GM19043 (cell line): Measurements from ENCODE around the gene NEUROG1.

Experiments used
- ATAC-seq: cut with Tn5 transposase; IDR thresholded peaks from one replicate; pipeline ENCODE4 v1.9.1; 2021; ENCODE audit warnings: low read depth; ENCODE audit not compliant: unreplicated experiment

Gene NEUROG1

DNA sequence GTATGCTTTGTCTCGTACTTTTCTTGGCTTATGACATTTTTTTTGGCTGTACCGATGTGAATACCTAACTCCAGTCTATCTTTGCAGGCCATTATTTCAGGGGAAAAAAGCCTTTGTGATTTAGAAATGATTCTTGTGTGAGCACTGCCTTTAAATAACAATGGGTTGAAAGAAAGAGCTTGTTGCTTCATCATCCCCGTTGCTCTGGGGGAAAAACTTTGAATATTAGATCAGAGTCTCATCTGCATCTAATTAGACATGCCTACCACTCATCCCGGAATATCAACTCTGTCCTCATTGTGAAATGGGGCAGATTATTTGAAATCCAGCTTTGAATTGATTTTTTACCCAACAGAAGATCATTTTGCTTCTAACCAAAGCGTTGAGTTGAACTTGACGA is 29.5 kb upstream of the NEUROG1 start:
- no peak for ATAC-seq

DNA sequence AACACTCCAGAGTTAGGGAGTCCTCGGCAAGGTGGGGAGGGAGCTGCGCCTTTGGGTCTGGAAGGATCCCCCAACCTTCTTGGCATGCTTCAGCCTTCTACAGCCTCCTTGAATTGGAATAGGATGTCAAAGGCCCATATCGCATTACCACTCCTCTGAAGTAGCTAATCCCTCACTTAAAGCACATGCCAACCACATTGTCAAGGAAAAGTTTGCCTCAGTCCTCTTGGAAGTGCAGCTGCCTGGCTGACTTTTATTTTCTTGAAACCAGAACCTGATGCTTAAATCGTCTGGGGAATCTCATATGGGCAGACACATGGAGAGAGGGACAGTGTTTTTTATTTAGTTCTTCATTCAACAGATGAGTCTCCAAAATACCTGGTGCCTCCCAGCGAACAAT is 28.6 kb upstream of the NEUROG1 start:
- no peak for ATAC-seq

DNA sequence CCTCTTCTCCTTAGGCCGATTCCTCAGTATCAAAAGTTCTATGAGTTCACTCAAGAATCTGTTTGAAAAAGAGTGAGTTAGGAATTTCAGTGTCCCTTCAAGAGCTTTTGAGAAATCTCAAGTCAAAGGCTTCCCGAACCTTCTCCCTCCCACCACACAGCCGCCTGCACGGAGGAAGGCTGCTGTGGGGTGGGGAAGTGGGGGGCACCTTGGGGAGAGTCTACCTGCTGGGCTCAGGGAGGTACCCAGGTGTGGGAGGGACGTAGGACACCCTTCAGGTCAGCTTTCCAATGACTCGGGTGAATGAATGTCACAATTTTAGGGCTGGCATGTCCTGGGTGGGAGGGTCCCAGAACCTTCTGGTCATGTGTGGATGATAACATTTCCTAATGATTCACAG is 25.5 kb upstream of the NEUROG1 start:
- ATAC-seq: no peak

DNA sequence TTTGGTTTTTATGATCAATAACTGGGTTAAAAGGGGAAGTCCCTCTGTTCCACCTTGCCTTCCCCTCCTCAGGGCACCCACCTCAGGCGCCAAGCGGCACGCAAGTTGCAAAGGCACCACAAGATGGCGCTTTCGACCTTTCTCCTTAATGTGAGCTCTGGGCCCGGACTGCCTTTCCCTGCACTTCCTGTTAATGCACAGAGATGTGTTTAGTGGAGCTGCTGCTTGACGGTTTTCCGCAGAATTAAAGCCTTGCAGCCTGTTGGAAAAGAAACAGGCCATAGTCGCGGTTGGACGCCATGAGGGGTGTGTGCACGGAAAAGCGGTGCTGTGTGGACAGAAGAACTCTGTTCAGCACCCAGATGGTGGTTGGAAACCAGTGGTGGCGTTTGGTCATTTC is 25.1 kb upstream of the NEUROG1 start:
- ATAC-seq: peak; percentile 96

DNA sequence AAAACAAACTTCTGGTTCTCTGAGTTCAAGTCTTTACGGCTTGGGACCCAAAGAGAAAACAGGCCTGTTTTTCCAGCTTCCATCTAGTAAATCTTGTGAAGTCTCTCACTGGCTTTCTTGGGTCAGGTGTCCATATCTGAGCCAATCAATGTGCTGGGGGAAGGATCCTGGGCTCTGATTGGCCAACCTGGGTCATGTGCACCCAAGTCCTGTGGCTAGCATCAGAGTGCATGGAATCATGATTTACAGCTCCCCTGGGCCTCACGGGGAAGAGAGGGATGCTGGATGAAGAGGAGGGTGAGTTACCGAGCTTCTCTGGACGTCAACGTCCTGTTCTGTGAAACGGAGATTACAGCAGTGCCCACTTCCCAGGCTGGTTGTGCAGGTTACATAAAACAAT is 23.6 kb upstream of the NEUROG1 start:
- ATAC-seq: no peak

DNA sequence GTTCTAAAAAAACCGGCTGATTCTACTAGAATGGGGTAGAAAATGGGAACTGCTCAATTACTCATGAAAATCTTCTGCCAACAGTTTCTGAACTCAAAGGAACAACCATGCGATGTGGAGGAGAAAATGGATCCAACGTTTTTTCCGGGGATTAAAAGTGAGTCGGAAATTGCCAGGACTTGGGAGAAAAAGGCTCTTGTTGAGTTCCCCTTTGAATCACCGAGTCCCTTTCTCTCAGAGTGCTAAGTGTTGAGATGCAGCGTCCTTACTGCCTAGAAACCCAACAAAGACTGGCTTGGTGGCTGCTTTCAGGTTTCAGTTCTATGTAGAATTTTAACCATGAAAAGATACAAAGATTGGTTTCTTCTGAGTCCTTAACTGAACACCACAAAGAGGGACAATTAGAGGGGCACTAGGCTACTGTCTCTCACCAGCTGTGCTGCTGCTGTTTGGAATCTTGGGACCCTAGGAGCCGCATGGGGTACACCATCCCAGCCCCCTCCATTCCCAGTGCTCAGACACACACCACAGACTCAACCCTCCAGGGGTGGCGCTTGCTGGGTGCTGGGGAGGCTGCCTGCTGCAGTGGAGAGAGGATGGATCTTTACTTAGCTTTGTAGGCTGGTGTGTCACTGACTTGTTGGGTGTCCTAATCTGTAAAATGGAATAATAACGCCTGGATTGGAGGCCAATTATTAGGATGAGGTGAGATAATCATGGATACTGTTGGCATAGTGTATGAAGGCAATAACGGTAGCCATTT is 21.5 kb upstream of the NEUROG1 start:
- no peak for ATAC-seq

DNA sequence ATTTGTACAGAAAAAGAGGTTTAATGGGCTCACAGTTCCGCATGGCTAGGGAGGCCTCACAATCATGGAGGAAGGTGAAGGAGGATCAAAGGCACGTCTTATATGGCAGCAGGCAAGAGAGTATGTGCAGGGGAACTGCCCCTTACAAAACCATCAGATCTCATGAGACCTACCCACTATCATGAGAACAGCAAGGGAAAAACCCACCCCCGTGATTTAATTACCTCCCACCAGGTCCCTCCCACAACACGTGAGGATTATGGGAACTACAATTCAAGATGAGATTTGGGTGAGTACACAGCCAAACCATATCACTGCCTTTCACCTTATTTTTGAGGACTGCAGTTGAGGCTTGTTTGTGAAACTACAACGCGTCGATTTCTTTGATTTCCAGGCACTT is 20.9 kb upstream of the NEUROG1 start:
- ATAC-seq: no peak

DNA sequence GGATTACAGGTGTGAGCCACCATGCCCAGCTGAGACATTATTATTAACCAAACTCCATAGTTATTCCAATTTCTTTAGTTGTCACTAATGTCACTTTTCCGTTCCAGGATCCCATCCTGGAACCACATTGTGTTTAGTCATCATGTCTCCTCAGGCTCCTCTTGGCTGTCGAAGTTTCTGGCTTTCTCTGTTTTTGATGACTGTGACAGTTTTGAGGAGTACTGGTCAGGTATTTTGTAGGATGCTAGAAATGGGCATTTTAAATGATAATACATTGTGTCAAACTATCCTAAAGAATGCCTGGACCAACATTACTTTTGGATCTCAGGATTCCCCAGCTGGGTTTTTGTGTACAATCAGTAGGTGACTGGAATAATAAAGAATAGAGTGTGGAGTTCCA is 19.8 kb upstream of the NEUROG1 start:
- ATAC-seq: no peak

DNA sequence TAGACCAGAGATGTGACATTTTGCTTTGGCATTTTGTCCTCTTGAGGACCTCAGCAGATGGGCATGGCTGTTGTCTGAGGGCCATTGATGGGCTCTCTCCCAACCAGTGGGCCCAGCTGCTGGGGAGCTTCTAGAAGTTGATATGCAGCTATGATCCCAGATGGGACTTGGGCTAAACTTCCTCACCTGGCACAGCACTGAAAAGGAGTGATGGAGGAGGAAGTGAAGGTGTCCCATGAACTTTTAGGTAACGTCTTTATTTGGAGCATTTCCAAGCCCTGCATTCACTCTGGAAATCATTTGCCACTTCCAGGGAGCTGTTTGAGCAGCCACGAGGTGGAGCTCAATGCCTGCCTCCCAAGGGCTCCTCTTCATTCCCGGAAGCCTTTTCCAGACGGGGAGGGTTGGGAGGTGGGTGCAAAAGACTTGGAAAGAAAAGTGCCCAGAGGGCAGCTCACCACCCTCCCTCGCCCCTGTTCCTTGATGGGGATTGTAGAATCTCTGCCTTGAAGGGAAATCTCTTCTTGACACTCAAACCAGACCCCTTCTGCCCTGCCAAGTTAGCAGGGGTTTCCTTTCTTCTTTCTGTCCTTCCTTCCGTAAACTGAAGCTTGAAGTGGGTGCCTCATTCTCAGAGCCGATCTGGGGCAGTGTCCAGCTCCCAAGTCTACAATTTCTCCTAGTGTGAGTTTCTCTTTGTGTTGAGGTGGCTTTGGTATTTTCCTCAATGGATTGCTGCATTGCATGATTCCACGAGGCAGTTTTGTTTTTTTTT is 18.1 kb upstream of the NEUROG1 start:
- no peak for ATAC-seq

DNA sequence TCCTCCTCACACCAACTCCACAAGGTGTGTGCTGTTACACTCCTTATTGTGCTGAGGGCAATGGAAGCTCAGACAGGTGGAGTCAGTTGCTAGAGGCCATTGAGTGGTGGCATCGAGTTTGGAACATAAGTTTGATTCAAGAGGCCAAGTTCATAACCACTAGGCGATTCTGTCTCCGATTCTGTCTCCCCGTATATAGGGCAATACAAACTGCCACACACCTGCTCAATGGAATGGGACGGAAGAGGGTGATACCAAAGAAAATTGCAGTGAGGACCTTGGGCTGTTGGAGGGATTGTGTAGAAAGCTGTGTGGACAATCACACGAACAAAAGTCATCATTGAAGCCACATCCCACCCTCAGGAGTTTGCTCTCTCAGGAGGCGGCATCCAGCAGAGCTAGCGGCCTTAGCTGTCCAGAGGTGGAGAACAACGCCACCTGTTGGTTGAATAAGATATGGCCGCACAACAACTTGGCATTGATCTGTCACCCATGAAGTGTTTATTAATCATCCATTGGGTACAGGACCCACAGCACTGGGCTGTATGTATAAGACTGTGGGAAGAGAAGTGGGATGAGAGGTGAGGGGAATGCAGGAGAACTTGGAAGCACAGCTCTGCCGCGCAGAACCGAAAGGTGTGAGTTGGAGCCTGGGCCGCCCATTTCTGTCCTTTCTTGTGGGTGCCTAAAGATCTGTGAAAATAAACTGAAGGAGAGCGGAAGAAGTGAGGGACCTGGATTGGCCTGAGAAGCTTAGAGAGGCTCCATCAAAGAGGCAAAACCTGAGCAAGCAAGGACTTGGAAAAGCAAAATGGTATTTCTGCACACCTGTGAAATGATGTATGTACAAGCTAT is 16.1 kb upstream of the NEUROG1 start:
- peak; percentile 59 for ATAC-seq

DNA sequence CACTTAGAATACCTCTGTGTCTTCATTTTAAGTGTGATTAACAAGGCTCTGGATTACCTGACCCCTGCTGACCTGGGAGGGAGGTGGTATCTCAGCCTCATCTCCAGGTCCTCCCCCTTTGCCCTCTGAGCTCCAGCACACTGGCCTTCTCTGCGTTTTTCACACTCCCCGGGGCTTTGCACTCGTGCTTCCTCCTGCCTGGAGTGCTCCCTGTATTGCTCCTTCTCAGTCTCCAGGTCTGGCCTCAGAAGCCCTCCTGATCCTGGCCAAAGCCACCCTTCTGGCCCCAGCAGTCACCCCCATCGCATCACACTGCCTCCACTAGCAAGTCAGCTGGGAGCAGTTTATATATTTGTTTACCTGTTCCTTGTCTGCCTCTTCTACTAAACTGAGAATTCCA is 13.6 kb upstream of the NEUROG1 start:
- no peak for ATAC-seq

DNA sequence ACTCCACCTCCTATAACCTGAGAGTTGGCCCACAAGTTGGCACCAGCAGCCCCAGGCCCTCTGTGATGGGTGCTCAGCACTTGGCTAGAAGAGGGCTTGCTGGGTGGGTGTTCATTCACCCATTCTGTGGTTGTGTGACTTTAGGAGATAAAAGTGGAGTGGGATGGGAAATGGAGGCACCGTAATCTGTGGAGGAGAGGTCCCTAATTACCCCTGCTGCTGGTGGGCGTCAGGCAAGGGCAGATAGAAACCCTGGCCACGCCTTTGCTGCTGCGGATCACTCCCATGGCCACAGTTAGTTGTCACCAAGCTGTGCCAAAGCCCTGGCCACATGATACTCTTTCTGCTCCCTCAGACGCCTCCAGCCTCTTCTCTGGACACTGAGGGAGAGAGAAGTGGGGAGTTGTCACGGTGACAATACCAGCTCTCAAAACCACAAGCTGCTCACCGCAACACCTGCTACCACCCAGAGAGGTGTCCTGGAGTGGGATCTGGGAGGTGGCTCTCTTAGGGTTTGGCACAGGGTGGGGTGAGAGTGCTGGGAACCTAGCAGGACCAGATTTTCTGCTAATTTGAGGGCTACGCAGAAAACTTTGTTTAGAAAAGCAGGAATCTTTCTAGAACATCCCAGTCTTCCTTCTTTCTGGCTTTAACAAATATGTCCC is 12.0 kb upstream of the NEUROG1 start:
- ATAC-seq: no peak

DNA sequence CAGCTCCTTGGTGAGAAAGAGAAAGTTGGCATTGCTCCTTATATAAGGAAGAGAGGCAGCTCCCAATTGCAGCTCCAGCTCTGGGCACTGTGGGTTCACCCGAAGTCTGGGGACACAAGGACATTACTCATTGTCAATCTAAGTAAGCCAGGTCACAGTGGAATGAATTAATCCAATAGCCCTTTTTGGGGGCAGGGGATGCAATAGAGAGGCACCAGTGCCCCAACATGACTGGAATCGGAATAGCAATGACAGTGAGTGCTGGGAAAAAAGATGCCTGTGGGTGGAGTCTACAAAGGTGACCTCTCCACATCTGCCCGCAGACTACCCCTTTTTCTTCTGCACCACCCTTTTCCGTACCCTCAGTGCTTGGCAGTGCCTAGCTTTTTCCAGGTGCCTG is 11.1 kb upstream of the NEUROG1 start:
- no peak for ATAC-seq

DNA sequence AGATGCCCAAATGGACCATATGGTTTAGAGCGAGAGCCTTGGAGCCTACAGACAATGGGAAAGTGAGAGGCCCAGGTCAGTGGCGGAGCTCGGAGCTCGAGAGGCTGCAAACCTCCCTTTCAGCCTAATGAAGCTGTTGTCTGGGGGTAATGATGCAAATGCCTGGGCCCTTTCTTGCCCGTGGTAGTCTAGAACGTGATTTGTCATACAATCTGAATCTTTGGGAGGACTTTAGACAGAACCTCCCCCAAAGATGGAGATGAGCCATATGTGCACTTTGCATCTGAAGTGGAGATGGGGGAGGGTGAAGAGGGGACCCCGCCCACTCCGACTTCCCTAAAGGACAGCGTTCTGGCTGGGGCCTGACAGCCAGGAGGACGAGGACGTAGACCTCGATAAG is 10.3 kb upstream of the NEUROG1 start:
- no peak for ATAC-seq

DNA sequence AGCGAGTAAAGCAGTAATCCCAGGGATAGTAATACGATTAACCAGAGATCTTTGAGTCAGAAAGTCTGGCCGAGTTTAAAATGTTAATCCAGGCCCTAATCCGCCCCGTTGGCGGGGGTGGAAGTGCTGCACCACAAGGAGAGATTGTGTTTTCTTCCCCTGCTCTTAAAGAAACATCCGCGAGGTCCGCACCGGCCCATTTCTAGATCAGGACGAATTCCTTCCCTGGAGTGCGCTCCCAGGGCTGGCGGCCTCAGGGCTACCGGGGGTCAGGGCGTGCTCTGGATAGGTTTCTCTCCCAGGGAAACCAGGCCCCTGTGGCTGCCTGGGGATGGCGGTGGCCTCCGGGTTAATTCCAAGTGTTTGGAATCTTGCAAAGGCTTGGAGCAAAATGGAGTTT is 9.3 kb upstream of the NEUROG1 start:
- ATAC-seq: no peak

DNA sequence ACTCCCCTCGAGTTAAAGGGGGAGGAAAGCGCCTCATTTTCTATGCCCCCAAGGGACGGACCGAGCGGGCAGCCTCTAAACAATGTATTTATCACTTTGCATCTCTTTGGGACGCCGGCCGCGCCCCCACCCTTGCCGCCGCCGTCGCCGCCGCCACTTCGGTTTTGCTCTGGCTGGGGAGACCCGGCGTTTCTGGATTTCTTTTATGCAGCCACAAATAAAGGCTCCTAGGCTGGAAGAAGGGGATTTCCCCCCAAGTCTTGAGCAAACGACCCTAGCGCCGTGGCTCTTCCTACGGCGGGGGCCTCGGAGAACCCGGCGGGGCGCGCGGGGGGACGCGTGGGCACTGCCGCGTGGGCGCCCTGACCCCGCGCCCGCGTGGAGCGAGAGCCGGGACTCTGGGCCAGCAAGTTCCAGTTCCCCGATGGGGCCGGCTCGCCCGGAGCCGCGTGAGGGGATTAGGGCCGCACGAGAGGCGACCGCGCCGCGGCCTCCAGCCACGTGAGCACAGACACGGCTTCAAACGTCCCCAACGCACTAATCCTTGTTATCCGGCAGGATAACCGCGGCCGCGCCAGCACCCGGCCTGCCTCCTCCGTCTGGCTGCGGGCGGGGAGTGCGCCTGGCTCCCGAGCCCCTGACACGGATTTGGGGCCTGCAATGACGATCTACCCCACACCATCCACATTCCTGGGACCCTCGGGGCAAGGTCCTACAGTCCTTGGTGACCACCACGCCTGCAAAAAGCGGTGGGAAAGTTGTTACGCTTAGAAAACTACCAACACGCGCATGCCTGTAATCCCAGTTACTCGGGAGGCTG is 7.9 kb upstream of the NEUROG1 start:
- no peak for ATAC-seq

DNA sequence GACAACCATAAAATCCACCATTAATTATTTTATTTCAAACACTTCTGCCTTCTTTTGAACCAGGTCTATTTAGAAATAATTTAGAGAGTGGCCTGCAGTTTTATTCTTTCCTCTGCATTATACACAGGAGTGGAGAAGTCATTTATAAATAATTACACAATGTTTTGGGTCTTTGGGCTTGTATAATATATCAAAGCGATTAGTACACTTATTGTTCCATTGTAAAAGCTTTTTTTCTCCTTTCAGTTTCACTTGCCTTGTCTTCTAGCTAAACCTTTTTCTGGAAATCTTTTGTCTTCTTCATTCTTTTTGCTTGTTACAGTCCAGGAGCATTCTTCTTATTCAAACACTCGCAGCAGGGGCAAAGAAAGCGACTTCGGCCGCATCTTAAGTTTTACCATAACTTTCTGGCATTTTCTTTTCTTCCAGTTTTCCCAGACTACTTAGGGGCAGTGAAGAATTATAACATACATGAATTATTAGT is 7.3 kb upstream of the NEUROG1 start:
- no peak for ATAC-seq

DNA sequence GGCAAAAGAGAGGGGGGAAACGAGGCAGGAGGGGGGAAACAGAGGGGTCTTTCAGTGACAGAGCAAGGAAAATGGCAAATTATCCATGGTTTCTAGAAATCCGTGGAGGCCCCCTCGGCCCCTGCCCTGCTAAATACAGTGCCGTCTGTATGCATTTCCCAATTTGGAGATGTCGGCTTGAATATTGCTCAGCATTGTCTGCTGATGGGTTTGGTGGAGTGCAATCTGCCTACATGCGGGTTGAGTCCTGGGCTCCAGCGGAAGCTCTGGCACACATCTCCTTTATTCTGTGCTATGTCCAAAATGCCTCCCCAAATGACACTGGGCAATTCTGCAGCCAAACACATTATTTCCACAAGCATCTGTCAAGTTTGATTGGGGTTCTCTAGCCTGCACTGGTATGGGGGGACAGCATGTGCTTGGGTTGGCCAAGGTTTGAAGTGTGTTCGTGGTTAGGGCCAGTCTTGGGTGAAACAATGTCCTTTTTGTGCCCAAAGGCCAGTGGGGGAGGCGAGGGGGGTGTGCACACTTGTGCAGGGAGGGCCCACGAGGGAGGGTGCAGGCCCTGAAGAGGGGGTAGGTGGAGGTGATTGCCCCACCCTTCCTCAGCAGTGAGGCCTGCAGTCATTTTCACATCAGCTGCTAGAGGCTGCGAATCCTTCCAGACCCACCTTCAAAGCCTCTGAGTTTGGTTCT is 6.2 kb upstream of the NEUROG1 start:
- no peak for ATAC-seq

DNA sequence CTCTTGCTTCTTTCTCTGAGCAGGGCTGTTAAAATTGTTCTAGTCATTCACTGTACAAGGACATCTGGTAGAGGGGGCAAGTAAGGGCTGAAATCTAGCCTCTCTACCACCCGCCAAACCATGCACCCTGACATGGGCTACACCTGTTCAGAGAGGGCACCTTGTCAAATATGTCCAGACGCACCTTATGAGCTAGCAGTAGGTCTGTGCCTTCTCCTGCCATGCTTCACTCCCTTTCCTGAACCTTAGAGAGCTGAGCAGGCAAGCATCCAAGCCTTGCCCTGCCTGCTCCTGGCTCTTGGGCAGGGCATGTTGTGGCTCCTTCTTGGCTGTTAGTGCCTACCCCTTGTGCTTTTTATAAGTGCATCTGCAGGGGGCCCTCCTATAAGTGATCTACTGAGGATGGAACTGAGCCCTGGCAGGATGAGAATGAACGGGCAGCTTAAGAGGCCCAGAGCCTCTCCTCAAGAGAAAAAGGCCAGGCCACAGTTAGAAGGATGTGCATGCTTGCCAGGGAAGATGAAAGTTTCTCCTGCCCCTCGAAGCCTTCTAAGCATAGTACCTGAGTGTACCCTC is 3.8 kb upstream of the NEUROG1 start:
- no peak for ATAC-seq
